HG03159 (cell line): ENCODE results near the gene ASAP3.

ENCODE experiments used
- ATAC-seq: cut with Tn5 transposase; IDR thresholded peaks from one replicate; pipeline ENCODE4 v1.9.1; 2021; ENCODE audit warnings: mild to moderate bottlenecking, moderate library complexity; ENCODE audit not compliant: unreplicated experiment

The ASAP3 gene

GRCh38 chr1:23478896-23479665 is 4.9 kb downstream of the ASAP3 start:
- ATAC-seq, result no peak

DNA sequence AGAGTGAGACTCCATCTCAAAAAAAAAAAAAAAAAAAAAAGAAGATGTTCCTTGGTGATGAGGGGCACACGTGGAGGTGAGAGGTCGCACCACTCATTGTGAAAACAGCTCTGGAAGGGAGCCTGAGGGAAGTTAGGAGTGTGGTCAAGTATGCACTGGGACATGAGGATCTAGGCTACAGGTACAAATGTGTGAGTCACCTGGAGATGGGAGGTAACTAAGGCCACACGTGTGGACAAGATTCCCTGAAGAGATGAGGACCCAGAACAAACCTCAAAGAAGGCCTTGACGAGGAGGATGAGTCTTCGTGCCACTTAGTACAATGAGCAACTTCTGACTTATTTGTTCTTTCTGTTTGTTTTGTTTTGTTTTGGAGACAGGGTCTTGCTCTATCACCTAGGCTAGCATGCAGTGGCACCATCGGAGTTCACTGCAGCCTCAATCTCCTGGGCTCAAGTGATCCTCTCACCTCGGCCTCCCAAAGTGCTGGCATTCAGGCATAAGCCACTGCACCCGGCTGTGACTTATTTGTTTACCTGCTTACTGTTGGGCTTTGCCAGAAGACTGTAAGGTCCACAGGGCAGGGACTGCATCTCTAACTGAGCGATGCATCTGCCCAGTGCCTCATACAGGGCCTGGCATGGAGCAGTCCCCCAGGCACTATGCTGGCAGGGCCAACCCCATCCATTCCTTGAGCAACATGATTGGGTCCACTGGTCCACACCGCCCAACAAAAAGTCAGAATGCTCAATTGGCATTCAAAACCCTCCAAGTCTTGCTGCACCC is 6.4 kb downstream of the ASAP3 start:
- no peak for ATAC-seq

GRCh38 chr1:23475641-23476040 is 8.3 kb downstream of the ASAP3 start:
- no peak for ATAC-seq

DNA sequence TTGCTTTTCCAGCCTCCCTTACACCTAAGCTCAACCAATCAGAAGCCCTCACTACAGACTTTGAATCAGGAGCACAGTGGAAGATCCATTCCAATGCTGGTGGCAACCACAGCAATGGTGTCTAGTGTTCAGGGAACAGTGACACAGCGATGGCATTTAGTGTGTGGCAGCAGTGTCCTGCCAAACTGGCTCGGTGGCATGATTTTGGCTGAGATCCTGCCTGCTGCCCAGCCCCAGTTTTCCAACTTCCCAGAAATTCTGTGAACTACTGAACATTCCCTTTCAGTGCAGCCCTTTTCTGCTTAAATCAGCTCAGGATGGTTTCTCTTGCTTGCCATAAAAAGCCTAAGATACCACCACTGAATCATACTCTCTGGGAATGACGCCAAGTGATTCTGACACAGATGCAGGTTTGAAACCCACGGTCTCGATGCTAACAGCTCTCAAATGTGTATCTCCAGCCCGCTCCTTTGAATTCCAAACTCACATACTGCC is 8.8 kb downstream of the ASAP3 start:
- no peak for ATAC-seq

DNA sequence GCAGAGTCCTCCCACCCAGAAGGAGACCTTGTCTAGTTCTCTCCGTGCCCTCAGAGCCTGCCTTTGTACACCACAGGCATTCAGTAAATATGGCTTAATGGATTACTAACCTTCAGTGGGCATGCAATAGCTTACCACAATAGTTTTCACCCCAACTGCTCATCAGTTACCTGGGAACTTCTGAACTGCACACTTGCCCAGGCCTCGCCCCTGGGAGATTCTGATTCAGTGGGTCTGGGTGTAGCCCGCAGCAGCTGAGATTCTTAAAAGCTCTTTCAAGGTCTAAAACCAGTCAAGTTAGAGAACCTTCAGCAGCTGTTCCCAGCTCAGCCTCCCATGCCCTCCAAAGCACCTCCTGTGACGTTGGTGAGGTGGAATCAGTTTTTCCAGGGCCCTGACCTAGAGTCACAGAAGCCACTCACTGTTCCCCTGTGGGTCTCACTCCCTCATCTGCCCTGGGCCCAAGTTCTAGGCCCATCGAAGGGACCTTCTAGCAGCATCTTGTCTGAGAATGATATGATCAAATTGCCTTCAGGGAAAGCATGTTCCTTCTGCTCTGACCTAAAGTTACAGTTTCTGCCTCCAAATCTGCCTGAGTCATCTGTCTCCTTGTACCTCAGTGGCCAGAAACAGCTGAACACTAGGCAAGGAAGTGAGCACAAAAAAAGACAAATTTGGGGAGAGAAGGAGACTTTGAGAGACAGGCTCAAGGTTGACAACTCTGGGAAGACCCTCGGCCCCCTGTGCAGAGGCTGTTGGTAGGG is 10.8 kb downstream of the ASAP3 start:
- no peak for ATAC-seq

DNA sequence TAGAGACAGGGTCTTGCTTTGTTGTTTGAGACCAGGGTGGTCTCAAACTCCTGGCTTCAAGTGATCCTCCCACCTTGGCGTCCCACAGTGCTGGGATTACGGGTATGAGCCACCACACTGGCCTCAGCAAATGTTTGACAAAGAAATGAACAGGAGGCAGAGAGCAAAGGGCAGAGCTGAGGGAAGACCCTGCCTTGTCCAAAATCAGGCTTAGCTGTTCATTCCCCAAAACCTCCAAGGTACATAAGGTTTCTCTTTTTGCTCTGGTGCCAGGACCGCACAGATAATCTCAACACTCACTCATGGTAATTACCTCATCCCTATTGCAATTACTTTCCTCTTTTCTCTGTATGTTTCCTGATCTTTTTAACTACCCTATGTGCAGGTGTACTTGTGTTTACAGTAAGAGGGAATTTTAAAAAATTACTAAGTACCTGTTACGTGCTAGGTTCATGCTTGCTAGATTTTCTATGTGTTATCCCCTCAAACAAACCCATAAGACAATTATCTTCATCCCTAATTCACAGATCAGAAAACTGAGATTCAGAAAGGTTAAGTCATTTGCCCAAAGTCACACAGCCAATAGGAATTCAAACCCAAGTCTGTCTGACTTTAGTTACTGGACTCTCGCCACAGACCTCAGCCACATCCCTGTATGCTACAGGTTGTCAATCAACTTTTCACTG is 11.5 kb downstream of the ASAP3 start:
- ATAC-seq, result no peak

GRCh38 chr1:23471473-23472075 is 12.4 kb downstream of the ASAP3 start:
- no peak for ATAC-seq

- no peak for ATAC-seq
These were observed 13.5 kb downstream of the ASAP3 start for GRCh38 chr1:23470282-23471070.

DNA sequence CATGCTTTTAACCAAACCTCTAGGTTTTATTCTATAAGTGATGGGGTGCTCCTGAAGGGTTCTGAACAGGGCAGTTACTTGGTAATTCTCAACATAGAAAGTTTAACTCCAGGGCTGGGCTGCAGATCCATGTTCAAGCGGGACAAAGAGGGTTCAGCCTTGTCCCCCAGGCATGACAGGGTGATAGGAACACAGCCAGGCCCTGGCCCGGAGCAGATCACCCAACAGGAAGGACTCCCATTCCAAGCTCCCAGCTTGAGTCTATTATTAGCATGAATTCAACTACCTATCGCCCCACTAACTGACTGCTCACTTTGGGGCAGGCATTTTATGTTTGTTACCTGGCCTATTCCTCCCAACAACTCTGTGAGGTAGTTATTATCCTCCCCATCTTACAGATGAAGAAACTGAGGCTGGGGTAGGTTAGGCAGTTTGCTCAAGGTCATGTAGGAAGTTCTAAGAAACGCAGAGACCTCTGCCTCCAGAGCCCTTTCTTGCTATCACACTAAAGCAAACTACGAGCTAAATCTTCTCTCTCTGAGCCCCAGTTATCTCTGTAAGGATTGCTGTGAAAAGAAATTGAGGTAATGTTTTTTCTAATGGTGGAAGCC is 14.5 kb downstream of the ASAP3 start:
- no peak for ATAC-seq

DNA sequence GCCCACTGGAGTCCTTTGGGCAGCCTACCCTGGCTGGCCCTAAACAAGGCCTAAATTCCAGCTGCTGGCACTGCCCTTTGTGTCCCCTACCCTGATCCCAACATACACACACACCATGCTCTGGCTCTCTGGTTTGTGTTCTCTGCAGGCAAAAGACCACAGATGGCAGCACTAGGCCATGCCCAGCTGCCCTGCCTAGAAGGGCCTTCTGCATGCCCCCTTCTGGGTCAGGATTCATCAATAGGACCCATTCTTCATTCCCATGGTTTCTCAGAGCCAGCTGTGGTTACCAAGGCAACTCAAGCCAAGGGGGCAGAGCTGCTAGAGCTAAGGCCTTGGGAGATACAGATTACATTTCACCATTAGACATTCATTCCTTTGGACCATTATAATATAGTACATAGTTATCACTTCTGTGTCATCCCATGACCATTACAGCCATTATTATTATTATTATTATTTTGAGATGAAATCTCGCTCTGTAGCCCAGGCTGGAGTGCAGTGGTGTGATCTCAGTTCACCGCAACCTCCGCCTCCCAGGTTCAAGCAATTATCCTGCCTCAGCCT is 17.5 kb downstream of the ASAP3 start:
- ATAC-seq, result no peak

DNA sequence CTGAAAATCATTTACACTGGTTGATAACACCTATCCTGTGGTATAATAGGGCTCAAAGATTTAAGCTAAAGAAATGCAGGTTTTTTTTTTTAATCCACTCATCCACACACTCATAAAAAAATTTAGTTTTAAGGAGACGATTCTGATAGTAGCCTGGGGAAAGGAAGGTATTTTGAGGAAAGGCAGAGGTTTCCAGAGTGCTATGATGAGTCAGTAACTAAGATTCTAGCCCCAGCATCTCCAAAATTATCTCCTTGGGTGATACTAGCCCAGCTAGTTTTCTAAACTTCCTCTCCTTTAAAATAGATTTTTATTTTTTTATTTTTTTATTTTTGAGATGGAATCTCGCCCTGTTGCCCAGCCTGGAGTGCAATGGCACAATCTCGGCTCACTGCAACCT is 20.7 kb downstream of the ASAP3 start:
- no peak for ATAC-seq

DNA sequence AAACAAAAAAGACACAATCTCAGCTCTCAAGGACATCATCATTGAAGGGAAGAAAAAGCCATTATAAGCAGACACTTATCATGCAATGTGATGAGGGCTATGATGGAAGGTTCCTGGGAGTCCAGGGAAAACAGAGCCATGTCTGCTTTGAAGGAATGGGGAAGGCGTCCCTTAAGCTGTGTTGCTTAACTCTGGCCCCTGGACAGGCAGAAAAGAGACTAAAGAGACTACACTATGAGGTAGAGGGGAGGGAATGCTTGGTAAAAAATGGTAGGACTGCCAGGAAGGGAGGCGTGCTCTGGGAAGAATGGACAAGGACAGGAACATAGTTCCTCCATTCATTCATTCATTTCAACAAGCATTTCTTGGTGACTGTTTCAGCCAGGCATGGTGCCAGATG is 21.2 kb downstream of the ASAP3 start:
- no peak for ATAC-seq

GRCh38 chr1:23461050-23461449 is 22.9 kb downstream of the ASAP3 start:
- no peak for ATAC-seq

- ATAC-seq, result no peak
These were observed 23.5 kb downstream of the ASAP3 start for GRCh38 chr1:23460519-23460918.

- no peak for ATAC-seq
These were observed 24.6 kb downstream of the ASAP3 start for GRCh38 chr1:23459338-23459757.

DNA sequence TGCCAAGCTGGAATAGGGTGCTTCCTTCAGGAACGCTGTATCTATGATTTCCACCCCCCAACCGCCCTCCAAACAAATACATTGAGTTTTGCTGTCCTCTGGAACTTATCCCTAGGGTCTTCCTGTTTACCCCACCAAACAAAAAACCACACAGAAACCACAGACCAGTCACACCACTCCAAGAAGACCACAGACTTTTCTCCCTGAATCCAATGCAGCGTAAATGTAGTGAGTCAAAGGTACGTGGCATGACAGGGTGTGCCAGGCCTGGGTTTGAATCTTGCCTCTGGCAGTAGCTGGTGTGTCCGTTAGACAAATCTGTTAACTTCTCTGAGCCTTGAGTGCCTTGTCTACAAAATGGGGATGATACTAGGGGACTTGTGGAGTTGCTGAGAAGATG is 27.8 kb downstream of the ASAP3 start:
- no peak for ATAC-seq

DNA sequence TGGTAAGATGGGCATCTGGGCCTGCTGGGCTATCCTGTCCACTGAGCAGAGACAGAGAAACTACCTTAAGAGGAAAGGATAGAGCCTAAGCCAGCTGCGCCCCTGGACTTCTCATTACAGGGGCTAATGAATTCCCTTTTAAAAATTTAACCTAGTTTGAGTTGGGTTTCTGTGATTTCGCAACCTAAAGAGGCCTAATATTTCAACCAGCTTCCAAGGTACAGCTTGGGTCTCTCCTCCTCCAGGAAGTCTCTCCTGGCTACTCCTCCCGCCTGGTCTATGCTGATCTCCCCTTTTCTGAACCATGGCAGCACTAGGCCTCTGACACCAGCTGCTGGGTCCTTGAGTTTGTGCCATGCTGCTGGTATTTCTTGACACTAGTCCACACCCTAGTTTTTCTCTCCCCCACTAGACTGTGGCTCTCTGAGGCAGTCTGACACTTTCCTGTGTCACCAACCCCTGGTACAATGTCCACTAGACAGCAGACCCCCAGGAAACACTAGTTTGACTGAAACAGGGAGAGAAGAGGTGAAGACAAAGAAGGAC is 30.5 kb downstream of the ASAP3 start:
- ATAC-seq, result no peak

GRCh38 chr1:23452011-23452411 is 32.0 kb downstream of the ASAP3 start:
- ATAC-seq, result no peak

GRCh38 chr1:23451441-23451840 is 32.5 kb downstream of the ASAP3 start:
- no peak for ATAC-seq
